ENCODE measurements around the gene DAB2IP.

Gene DAB2IP

DNA sequence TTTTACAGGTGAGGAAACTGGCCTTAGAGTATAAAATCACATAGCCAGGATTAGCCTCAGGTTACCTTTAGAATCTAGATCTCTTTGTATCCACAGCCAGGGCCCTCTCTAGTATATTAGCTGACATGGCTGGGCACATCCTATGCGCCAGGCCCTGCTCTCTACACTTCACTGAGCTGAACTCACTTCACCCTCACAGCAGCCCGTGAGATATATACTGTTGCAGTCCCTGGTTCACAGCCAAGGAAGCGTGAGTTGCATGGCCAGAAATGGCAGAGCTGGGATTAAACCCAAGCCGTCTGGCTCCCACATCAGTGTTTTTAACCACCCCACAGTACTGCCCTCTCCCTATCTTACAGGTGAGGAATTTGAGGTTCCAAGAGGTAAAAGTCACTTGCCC lies 58.4 kb downstream of the DAB2IP start:
- TF ChIP-seq, protein P1, sequence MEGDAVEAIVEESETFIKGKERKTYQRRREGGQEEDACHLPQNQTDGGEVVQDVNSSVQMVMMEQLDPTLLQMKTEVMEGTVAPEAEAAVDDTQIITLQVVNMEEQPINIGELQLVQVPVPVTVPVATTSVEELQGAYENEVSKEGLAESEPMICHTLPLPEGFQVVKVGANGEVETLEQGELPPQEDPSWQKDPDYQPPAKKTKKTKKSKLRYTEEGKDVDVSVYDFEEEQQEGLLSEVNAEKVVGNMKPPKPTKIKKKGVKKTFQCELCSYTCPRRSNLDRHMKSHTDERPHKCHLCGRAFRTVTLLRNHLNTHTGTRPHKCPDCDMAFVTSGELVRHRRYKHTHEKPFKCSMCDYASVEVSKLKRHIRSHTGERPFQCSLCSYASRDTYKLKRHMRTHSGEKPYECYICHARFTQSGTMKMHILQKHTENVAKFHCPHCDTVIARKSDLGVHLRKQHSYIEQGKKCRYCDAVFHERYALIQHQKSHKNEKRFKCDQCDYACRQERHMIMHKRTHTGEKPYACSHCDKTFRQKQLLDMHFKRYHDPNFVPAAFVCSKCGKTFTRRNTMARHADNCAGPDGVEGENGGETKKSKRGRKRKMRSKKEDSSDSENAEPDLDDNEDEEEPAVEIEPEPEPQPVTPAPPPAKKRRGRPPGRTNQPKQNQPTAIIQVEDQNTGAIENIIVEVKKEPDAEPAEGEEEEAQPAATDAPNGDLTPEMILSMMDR (IDR thresholded peaks at IDR 0.05): no peak
- H3K27ac ChIP-seq: no peak overlapping the region
- H3K4me3 ChIP-seq: no peak overlapping the region
- DNase-seq (ENCODE audit: low spot score): no peak

DNA sequence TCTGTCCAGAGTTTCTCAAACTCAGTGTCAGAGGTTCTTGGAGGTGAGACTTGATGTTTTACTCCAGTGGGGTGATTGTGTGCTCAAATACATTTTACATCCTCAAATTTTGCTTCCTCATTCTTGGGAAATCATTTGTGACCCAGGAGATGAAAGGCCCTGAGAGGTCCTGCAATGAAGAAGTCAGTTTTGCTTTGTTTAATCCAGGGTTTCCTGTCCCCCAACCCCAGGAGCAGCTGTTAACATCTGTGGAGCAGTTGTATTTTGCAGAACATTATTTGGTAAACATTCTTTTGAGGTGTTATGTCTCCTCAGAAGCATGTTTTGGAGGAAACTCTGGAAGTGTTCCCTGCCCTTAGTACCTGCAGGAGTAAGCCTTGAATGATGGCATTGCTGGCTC lies 59.8 kb downstream of the DAB2IP start:
- no peak overlapping the region for H3K27ac ChIP-seq
- no peak for DNase-seq (ENCODE audit: low spot score)
- H3K4me3 ChIP-seq: no peak overlapping the region
- TF ChIP-seq, protein P1 (IDR thresholded peaks at IDR 0.05): no peak

DNA sequence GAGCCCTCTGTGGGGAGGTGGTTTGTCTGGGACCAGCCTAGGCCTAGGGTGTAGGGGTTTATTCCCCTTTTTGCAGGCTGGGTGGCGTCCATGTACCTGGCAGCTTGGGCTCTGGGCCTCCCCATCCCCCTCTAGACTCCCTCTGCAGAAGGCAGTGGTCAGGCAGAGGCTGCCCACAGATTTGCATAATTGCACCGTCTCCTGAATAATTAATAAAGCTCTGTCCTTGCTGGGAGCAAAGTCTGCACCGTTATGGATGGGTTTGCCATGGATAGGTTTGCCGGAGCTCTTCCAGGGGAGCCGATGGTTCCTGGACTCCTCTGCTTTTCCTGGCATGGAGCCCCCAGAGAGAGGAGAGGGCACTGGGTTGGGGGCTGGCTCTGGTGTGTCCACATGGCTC lies 60.4 kb downstream of the DAB2IP start:
- Histone ChIP-seq H3K4me3 (no peak overlapping the region), H3K27ac (no peak overlapping the region)
- DNase-seq (ENCODE audit: low spot score): no peak
- TF ChIP-seq, protein P1 (IDR thresholded peaks at IDR 0.05): no peak

DNA sequence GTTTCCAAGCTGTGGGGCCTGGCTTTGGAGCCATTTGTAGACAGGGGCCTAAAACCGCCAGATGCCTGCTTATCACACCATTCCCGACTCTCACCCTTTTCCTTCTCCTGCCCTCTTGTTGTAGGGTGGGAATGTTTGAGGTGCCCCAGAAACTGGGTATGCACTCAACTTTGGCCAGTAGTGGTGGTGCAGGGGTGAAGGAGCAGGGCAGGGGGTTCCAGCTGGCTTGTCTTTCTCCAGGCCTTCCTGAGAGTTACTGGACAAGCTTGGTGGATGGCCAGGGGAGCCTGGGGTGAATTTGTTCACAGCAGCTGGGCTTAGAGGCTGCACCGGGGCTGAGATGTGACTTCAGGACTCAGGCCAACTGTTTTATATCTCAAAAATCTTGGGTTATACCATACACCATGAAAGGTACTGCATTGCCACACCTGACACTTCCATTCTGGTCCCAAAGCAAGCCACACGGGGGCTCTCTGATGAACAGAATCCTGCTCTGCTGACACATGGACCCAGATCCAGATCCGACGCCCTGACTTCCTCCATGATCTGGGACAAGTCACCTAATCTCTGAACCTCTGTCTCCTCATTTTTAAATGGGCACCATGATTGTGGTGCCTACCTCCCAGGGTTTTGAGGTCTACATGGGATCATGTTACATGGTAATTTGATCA lies 62.1 kb downstream of the DAB2IP start:
- no peak overlapping the region for H3K4me3 ChIP-seq
- DNase-seq (ENCODE audit: low spot score): no peak
- TF ChIP-seq, protein P1 (IDR thresholded peaks at IDR 0.05): no peak
- H3K27ac ChIP-seq: no peak overlapping the region

DNA sequence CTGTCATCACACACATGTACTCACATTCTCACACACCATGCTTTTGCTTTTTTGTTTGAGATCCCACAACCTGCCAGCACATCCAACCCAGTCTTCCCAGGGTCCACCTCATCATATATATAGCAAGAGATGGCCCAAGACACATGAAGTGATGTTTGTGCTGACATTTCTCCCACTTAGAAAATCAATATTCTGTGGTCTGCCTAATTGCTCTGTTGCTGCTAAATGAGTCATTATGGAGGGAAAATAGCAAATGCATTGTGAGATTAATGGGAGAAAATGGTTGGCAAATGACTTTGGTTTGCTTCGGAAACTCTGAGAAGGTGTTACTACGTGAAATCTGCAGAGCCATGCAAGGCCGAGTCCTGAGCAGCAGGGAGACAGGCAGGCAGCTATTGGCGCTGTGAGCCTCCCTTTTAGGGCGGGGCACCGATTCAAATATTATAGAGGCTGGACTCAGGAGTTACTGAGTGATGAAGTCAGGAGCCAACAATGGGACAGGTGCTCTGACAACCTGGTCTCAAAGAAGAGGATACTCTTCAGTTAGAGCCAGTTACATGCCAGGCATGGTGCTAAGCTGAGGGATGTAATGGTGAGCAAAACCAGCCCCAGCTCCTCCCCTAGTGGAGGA lies 62.8 kb downstream of the DAB2IP start:
- DNase-seq (ENCODE audit: low spot score): no peak
- H3K4me3 ChIP-seq: no peak overlapping the region
- TF ChIP-seq, protein P1 (IDR thresholded peaks at IDR 0.05): no peak
- H3K27ac ChIP-seq: no peak overlapping the region

DNA sequence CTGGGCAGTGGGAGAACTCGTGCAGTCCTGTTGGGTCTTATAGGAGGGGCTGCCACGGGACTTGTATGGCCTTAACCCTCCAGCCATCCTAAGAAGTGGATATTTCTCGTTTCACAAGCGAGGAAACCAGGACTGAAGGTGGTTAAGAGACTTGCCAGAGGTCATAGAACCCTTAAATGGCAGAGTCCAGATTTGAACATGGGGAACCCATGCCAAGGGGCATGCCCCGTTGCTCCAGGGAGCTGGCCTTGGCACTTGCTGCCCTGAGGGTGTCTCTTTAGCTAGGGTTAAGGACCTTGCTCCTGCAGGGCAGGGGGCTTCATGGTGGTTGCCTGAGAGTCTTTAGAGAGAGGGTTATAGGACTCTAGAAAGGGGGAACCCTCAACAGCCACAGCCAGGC lies 63.4 kb downstream of the DAB2IP start:
- no peak for DNase-seq (ENCODE audit: low spot score)
- H3K4me3 ChIP-seq: no peak overlapping the region
- no peak overlapping the region for H3K27ac ChIP-seq
- TF ChIP-seq, protein P1 (IDR thresholded peaks at IDR 0.05): no peak

All from coronary artery (tissue), 2 donors.